CD4-positive, CD25-positive, alpha-beta regulatory T cell (primary cell): ENCODE results near the gene RMI2. TPM values are rescaled to one million over a fixed set of nuclear protein-coding genes. Genes with fewer than 3 reads are reported as not detected.

ENCODE experiments used
- ATAC-seq, 2 donors: fragments of 150-1000 bp; cut with Tn5 transposase; one replicate each; pipeline ENCODE4 v1.10.0; 2021; ENCODE audit warnings: low read depth in 2 of 2, moderate number of reproducible peaks in 2 of 2, moderate library complexity in 1 of 2
- DNase-seq, 3 donors: peaks; one replicate each; pipeline versions ENCODE4 v3.0.0 to v3.0.0-alpha.2; 2012 to 2022; ENCODE audit warnings: mixed read lengths in 1 of 3
- H3K27ac ChIP-seq: one replicate; pipeline ENCODE4 v1.7.0; 2013; ENCODE audit warnings: mild to moderate bottlenecking, low read length; ENCODE audit not compliant: insufficient read depth, poor library complexity, severe bottlenecking
- H3K27me3 ChIP-seq: one replicate; pipeline ENCODE4 v1.7.0; 2013; ENCODE audit warnings: low read length; ENCODE audit not compliant: control insufficient read depth, insufficient read depth
- H3K36me3 ChIP-seq: one replicate; pipeline ENCODE4 v1.7.0; 2013; ENCODE audit warnings: mild to moderate bottlenecking, low read length, moderate library complexity; ENCODE audit not compliant: control insufficient read depth, insufficient read depth
- H3K4me1 ChIP-seq: 2 replicates; pipeline ENCODE4 v1.7.0; 2013; ENCODE audit warnings: mild to moderate bottlenecking, low read length; ENCODE audit not compliant: insufficient read depth, control insufficient read depth, poor library complexity, severe bottlenecking
- H3K4me3 ChIP-seq: one replicate; pipeline ENCODE4 v1.7.0; 2013; ENCODE audit warnings: low read depth, mild to moderate bottlenecking, low read length, moderate library complexity
- H3K9me3 ChIP-seq, 2 experiments: 1 replicate in 1 of 2; 2 replicates in 1 of 2; pipeline ENCODE4 v1.7.0; 2013; ENCODE audit warnings: low read length in 2 of 2, mild to moderate bottlenecking in 1 of 2, moderate library complexity in 1 of 2; ENCODE audit not compliant: control insufficient read depth in 2 of 2
- H3K27ac Mint-ChIP-seq, 3 donors: one replicate each; pipeline ENCODE4 v1.8.0; 2020 to 2022; ENCODE audit warnings: mild to moderate bottlenecking in 3 of 3, mixed read lengths in 3 of 3, moderate library complexity in 2 of 3
- H3K27me3 Mint-ChIP-seq: one replicate; pipeline ENCODE4 v1.8.0; 2022; ENCODE audit warnings: mild to moderate bottlenecking, mixed read lengths
- H3K36me3 Mint-ChIP-seq: one replicate; pipeline ENCODE4 v1.8.0; 2020; ENCODE audit warnings: mixed read lengths
- H3K4me1 Mint-ChIP-seq, 4 donors: one replicate each; pipeline ENCODE4 v1.8.0; 2020 to 2022; ENCODE audit warnings: mixed read lengths in 4 of 4, mild to moderate bottlenecking in 1 of 4
- H3K4me3 Mint-ChIP-seq, 4 donors: one replicate each; pipeline ENCODE4 v1.8.0; 2020 to 2022; ENCODE audit warnings: mild to moderate bottlenecking in 4 of 4, mixed read lengths in 4 of 4, moderate library complexity in 3 of 4
- H3K9me3 Mint-ChIP-seq, 7 donors: one replicate each; pipeline ENCODE4 v1.8.0; 2020 to 2022; ENCODE audit warnings: mixed read lengths in 7 of 7, mild to moderate bottlenecking in 3 of 7, moderate library complexity in 2 of 7
- polyA plus RNA-seq, 4 donors: library from polyadenylated mRNA; unstranded; fragments of 300-500 nt; fragmentation: Illumina TruSeq; gene quantifications; one replicate each; pipeline ENCODE4 v1.2.3, GENCODE V29; 2021
- total RNA-seq: library from RNA; stranded (reverse); gene quantifications from one replicate; pipeline ENCODE4 v1.2.3, GENCODE V29; 2022

The RMI2 gene
- total and polyA plus RNA-seq, 5 donors from 2014 or later, result 4.3 to 15.3 (median 9.6) TPM

GRCh38 chr16:11393366-11393765, 48.1 kb downstream of the RMI2 start:
- no peaks in the 10 kb centered on the region for H3K27me3 Mint-ChIP-seq
- H3K27ac Mint-ChIP-seq, result no peak overlapping the region
- no peak overlapping the region for H3K4me3 Mint-ChIP-seq
- peaks cover 0 to 3% (median 0%) of the 10 kb centered on the region in 4 donors for H3K4me1 Mint-ChIP-seq
- Histone ChIP-seq H3K4me1 (no peaks in the 10 kb centered on the region), H3K9me3 (no peaks in the 10 kb centered on the region), H3K36me3 (no peaks in the 10 kb centered on the region), H3K27me3 (no peaks in the 10 kb centered on the region), H3K27ac (no peak overlapping the region), H3K4me3 (no peak overlapping the region)
- H3K36me3 Mint-ChIP-seq, result no peaks in the 10 kb centered on the region
- no peak for ATAC-seq
- no peaks in the 10 kb centered on the region for H3K9me3 Mint-ChIP-seq
- DNase-seq, result no peak

GRCh38 chr16:11393861-11394592, 48.8 kb downstream of the RMI2 start:
- peak overlapping the region in 1 of 3 donors; percentile 60 for H3K27ac Mint-ChIP-seq
- Histone ChIP-seq H3K36me3 (no peaks in the 10 kb centered on the region), H3K4me1 (no peaks in the 10 kb centered on the region), H3K4me3 (no peak overlapping the region), H3K27ac (no peak overlapping the region), H3K27me3 (no peaks in the 10 kb centered on the region), H3K9me3 (no peaks in the 10 kb centered on the region)
- H3K4me1 Mint-ChIP-seq, result peaks cover 0 to 3% (median 0%) of the 10 kb centered on the region in 4 donors
- no peaks in the 10 kb centered on the region for H3K9me3 Mint-ChIP-seq
- H3K4me3 Mint-ChIP-seq, result no peak overlapping the region
- no peaks in the 10 kb centered on the region for H3K27me3 Mint-ChIP-seq
- H3K36me3 Mint-ChIP-seq, result no peaks in the 10 kb centered on the region
- ATAC-seq, result no peak
- DNase-seq, result no peak

GRCh38 chr16:11394593-11394960, 49.3 kb downstream of the RMI2 start:
- peak overlapping the region in 1 of 3 donors; percentile 60 for H3K27ac Mint-ChIP-seq
- no peak for DNase-seq

GRCh38 chr16:11395008-11395948, 50.0 kb downstream of the RMI2 start:
- no peaks in the 10 kb centered on the region for H3K27me3 ChIP-seq
- H3K4me3 ChIP-seq, result no peak overlapping the region
- no peaks in the 10 kb centered on the region for H3K9me3 ChIP-seq
- no peak overlapping the region for H3K27ac ChIP-seq
- ATAC-seq (no peak), DNase-seq (no peak)
- no peaks in the 10 kb centered on the region for H3K4me1 ChIP-seq
- Mint-ChIP-seq H3K27me3 (no peaks in the 10 kb centered on the region), H3K9me3 (no peaks in the 10 kb centered on the region), H3K36me3 (no peaks in the 10 kb centered on the region), H3K4me3 (no peak overlapping the region), H3K4me1 (peaks cover 0 to 3% (median 0%) of the 10 kb centered on the region in 4 donors), H3K27ac (no peak overlapping the region)
- H3K36me3 ChIP-seq, result no peaks in the 10 kb centered on the region

More at GRCh38 chr16:11394593-11394960, 49.3 kb downstream of the RMI2 start:
- no peak overlapping the region for H3K4me3 Mint-ChIP-seq
- no peaks in the 10 kb centered on the region for H3K4me1 ChIP-seq
- no peaks in the 10 kb centered on the region for H3K9me3 ChIP-seq
- H3K36me3 ChIP-seq, result no peaks in the 10 kb centered on the region
- H3K27ac ChIP-seq, result no peak overlapping the region
- H3K27me3 Mint-ChIP-seq, result no peaks in the 10 kb centered on the region
- no peak for ATAC-seq
- no peaks in the 10 kb centered on the region for H3K9me3 Mint-ChIP-seq
- H3K36me3 Mint-ChIP-seq, result no peaks in the 10 kb centered on the region
- H3K4me1 Mint-ChIP-seq, result peaks cover 0 to 3% (median 0%) of the 10 kb centered on the region in 4 donors
- H3K4me3 ChIP-seq, result no peak overlapping the region
- H3K27me3 ChIP-seq, result no peaks in the 10 kb centered on the region

GRCh38 chr16:11395949-11396240, 50.6 kb downstream of the RMI2 start:
- Mint-ChIP-seq H3K36me3 (no peaks in the 10 kb centered on the region), H3K27ac (no peak overlapping the region), H3K27me3 (no peaks in the 10 kb centered on the region), H3K4me3 (no peak overlapping the region), H3K9me3 (no peaks in the 10 kb centered on the region), H3K4me1 (peaks cover 0 to 3% (median 0%) of the 10 kb centered on the region in 4 donors)
- no peaks in the 10 kb centered on the region for H3K27me3 ChIP-seq
- no peaks in the 10 kb centered on the region for H3K36me3 ChIP-seq
- no peaks in the 10 kb centered on the region for H3K9me3 ChIP-seq
- DNase-seq (no peak), ATAC-seq (no peak)
- H3K27ac ChIP-seq, result no peak overlapping the region
- no peaks in the 10 kb centered on the region for H3K4me1 ChIP-seq
- no peak overlapping the region for H3K4me3 ChIP-seq

- no peaks in the 10 kb centered on the region for H3K4me1 ChIP-seq
- H3K9me3 ChIP-seq, result no peaks in the 10 kb centered on the region
- H3K27ac ChIP-seq, result no peak overlapping the region
- Mint-ChIP-seq H3K9me3 (no peaks in the 10 kb centered on the region), H3K27ac (no peak overlapping the region), H3K4me1 (peaks cover 0 to 3% (median 0%) of the 10 kb centered on the region in 4 donors), H3K36me3 (no peaks in the 10 kb centered on the region), H3K4me3 (no peak overlapping the region), H3K27me3 (no peaks in the 10 kb centered on the region)
- no peaks in the 10 kb centered on the region for H3K27me3 ChIP-seq
- H3K36me3 ChIP-seq, result no peaks in the 10 kb centered on the region
- H3K4me3 ChIP-seq, result no peak overlapping the region
- DNase-seq (peak; percentile 48 to 58 (median 55)), ATAC-seq (peak in 1 of 2 donors; percentile 63)
Observed at GRCh38 chr16:11396241-11397048, 51.2 kb downstream of the RMI2 start.

GRCh38 chr16:11398136-11398535, 52.9 kb downstream of the RMI2 start:
- H3K4me3 ChIP-seq, result no peak overlapping the region
- DNase-seq (no peak), ATAC-seq (no peak)
- Mint-ChIP-seq H3K36me3 (no peaks in the 10 kb centered on the region), H3K9me3 (no peaks in the 10 kb centered on the region), H3K4me1 (peaks cover 0 to 3% (median 0%) of the 10 kb centered on the region in 4 donors), H3K27me3 (no peaks in the 10 kb centered on the region), H3K4me3 (no peak overlapping the region), H3K27ac (no peak overlapping the region)
- H3K9me3 ChIP-seq, result no peaks in the 10 kb centered on the region
- H3K36me3 ChIP-seq, result no peaks in the 10 kb centered on the region
- no peaks in the 10 kb centered on the region for H3K27me3 ChIP-seq
- H3K4me1 ChIP-seq, result no peaks in the 10 kb centered on the region
- H3K27ac ChIP-seq, result no peak overlapping the region
